GM21390 (cell line): ENCODE data around the gene TSPAN9.

Source experiments
- ATAC-seq: cut with Tn5 transposase; IDR thresholded peaks from one replicate; pipeline ENCODE4 v1.9.1; 2021; ENCODE audit not compliant: unreplicated experiment

The TSPAN9 gene

DNA sequence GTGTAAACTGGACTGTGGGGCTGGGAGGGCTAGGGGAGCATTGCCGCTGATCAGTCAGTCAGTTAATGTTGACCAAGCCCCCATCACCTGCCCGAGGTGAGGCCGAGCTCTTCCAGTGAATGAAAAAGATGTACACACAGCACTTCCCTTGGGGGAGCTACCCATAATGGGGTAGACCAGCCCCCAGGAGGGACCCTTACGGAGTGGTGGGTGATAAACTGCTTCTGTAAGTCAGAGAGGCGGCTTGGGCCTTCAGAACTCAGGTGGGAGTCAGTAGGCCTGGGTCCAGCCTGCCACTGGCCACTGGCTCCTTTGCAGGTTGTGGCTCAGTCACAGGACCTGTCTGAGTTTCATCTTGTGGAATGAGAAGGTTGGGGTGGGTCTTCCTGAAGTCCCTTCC is 43.5 kb downstream of the TSPAN9 start:
- no peak for ATAC-seq

DNA sequence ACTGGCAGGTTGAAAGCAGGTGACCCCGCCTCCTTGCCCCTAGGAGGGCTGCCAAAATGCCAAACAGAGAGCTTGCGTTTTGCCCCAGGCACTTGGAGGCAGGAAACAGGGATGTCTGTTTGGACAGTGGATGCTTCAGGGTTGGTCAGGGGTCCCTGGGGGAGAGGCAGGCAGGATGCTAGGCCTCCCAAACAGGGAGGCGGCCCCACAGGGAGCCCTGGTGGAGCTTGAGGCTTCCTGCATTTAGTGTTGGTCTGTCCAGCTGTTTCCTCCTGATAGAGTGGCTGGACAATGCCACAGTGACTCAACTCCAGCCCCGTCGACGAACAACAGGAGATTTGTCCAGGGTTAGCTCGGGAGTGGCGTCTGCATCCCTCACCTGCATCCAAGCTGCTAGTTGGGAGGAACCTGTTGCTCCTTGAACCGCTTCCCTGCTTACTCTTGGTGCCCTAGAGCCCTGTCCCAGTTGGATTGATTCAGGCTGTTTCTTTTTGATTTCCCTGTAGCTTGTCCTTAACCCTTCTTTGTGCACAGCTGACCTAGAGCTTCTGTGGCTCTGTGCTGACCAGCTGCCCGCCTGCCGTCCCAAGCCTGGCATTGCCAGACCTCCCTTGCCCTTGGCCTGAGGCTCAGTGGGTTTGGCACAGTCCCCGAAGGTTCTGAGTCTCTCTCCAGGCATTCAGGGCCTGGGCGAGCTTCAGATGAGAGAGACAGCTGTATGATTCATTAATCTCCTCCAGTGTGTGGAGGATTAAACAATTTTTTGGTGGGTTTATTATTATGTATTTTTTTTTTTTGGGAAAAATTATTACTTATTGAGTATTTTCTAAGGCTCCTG is 45.9 kb downstream of the TSPAN9 start:
- no peak for ATAC-seq

DNA sequence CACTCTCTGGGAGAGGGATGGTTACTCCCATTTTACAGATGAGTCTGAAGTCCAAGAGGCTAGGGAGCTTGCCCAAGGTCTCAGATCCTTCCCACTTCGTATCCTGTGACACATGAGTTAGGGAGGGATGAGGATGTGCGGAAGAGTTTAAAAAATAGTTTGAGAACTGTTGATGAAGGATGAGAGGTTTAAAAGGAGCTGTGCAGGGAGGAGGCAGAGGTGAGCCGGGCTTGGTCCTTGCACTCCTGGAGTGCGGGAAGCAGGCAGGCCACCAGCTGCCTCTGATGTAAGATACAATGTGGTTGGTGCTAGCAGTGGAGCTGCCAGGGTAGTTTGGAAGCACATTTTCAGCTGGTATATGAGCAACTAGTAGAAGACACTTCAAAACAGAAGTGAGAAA is 46.5 kb downstream of the TSPAN9 start:
- no peak for ATAC-seq

DNA sequence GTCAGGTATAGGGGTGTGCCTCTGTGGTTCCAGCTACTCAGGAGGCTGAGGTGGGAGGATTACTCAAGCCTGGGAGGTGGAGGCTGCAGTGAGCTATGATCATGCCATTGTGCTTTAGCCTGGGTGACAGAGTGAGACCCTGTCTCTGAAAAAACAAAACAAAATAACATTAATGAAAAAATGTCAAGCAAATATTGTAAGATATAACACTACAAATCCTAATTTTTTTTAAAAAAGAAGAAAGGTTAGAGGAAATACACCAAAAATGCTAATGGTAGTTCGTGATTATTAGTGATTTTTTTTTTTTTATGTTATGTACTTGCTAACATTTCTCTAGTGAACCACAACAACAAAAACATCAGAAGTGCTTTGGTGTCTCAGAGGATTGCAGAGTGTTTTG is 47.7 kb downstream of the TSPAN9 start:
- no peak for ATAC-seq

- no peak for ATAC-seq
Observed at GRCh38 chr12:3125674-3126073, 48.5 kb downstream of the TSPAN9 start.

DNA sequence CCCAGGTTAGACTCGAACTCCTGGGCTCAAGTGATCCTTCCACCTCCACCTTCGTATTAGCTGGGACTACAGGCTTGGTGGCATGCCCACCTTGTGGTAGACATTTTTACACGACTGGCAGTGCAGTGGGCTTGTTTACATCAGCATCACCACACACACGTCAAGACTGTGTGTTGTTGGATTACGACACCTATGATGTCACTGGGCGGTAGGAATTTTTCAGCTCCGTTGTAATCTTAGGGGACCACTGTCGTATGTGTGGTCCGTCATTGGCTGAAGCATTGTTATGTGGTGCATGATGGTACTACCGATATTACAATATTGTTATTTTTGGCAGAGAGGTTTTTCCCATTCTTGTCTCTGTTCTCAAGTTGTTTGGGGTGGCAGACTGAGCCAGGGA is 50.7 kb downstream of the TSPAN9 start:
- ATAC-seq, result no peak

DNA sequence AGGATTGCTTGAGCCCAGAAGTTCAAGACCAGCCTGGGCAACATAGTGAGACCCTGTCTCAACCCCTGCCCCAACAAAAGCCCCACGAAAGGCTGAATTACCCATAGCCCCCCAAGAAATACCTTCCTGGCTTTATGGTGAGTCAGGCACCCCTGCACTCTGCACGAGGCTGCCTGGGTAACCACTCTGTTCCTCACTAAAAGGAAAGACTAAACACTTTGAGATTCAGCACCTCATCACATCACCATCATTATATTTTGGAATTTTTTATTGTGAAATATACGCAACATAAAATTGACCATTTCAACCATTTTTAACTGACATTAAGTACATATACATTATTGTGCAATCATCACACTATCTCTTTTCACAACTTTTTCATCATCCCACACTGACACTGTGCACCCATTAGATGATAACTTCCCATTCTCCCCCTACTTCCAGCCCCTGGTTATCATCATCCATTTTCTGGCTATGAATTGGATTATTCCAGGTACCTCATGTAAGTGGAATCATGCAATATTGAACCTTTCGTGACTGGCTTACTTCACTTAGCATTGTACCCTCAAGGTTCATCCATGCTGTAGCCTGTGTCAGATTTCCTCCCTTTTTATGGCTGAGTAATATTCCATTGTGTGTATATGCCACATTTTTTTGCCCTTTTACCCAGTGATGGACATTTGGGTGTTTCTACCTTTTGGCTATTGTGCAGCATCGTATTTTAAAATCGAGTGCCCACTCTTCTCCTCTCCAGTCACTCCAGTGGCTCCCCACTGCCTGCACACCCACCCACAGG is 51.5 kb downstream of the TSPAN9 start:
- no peak for ATAC-seq

GRCh38 chr12:3129301-3130056 is 52.3 kb downstream of the TSPAN9 start:
- no peak for ATAC-seq

GRCh38 chr12:3130057-3130830 is 53.1 kb downstream of the TSPAN9 start:
- no peak for ATAC-seq

GRCh38 chr12:3131129-3131528 is 54.0 kb downstream of the TSPAN9 start:
- ATAC-seq, result no peak

DNA sequence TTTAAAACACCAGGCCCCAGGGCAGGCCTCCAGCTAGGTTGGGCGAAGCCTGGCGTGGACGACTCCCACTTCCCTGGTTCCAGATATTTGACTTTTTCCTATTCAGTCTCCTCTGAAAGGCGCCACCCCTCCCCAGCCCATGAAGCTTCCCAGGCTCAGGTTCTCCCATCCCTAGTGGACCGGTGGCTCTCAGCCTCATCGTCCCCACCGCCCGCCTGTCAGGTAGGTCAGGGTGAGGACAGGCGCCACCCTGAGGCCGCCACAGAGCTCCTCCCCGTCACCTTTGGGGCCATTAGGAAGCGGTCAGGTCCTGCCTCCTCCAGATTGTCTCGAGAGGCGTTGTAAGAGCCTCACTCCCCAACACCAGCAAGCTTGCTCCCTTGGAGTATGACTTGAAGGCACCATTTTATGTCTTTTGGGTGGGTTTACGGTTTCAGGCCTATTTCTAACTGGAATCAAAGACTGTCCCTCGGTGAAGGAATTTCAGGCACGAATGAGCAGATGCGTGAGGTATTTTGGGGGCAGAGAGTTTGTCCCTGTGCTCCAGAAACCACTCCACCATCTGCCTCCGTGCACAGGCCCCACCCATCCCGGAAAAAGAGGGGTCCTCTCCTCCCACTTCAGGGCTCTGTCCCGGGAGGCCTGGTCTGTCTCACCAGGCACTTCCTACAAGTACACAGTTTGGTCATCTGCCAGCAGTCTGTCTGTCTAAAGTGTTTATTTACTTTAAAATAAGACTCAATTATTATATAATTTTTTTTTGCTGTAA is 55.6 kb downstream of the TSPAN9 start:
- ATAC-seq, result no peak

GRCh38 chr12:3133405-3133783 is 56.2 kb downstream of the TSPAN9 start:
- no peak for ATAC-seq

DNA sequence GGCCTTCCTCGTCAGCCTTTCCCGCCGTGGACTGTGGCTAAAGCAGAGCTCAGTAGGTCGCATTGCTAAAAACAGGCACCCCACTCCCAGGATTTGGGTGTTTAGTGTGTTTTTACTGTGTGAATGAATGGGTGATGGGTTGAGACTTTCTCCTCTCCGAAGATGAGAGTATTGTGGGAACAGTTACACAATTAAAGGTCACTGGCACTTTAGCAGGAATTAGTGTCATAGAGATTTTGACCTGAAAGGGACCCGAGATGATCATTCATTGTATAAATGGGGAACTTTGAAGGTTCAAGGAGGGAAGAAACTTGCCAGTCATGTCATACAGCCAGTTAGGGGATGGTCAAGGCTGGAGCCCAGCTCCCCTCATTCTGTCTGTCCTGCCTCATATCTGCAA is 56.9 kb downstream of the TSPAN9 start:
- no peak for ATAC-seq

DNA sequence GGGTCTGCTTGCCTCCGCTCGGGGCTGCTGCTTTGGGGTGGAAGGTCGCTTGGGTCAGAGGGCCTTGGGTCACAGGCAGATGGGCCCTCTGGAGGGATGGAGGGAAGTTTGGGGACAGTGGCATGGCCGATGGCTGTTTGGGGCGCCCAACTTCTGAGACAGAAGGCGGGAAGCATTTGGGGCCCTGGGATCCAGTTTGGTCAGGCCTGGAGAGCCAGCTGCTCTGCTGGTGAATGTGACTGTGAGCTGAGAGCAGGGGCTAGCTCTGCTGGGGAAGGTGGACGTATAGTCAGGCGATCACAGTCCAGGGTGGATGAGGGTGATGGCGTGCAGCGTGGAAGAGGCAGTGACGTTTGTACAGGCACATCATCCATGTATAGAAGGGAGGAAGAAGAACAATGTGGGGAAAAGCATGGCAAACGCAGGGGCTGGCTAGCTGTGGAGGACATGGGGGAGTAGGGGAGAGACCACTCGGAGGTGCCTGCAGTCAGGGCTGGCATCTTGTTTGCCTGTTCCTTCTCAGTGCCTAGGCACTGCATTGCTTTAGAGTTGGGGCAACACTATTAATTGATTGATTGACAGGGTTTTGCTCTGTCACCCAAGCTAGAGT is 57.5 kb downstream of the TSPAN9 start:
- ATAC-seq, result no peak

- no peak for ATAC-seq
Observed at GRCh38 chr12:3135522-3136461, 58.6 kb downstream of the TSPAN9 start.

DNA sequence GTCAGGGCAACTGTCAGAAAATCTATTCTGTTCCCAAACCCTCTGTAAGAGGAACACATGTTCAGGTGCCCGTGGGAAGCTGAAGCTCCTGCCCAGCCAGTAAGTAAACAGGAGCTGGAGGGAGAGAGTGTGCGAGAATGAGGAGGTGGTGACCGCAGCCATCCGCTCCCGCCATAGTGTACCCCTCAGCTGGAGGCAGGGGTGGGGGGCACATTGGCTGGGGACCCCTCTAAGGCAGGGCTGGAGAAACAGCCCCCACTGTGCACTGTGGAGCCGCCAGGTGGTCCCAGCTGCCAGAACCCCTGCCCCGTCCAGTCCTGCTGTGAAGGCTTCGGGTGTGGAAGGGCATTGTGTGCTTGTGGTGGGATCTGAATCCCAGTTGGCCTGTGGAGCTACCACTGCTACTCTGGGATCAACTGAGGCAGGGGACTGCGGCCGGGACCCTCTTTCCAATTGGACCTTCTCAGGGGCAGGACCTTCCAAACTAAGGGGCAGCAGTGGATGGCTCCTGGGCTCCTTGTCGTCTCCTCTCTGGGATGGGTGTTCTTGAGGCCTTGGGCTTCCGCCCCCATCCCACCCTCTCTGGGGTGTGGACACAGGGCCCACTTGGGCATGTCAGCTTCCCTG is 59.6 kb downstream of the TSPAN9 start:
- no peak for ATAC-seq

- ATAC-seq, result no peak
Observed at GRCh38 chr12:3137268-3137781, 60.1 kb downstream of the TSPAN9 start.
